WTC11 (cell line): Measurements from ENCODE around the gene WNT8B.

Experiments used
- CBFB ChIP-seq: sonication (generic); formaldehyde crosslinking; IDR thresholded peaks from 2 replicates; pipeline ENCODE4 v1.8.1; 2022; ENCODE audit warnings: mild to moderate bottlenecking, low read depth, missing genetic modification reagents
- NR2C2 ChIP-seq: sonication (generic); formaldehyde crosslinking; IDR thresholded peaks from 2 replicates; pipeline ENCODE4 v1.8.0; 2022; ENCODE audit warnings: mild to moderate bottlenecking, missing genetic modification reagents
- ZNF317 ChIP-seq: sonication (generic); formaldehyde crosslinking; IDR thresholded peaks from 2 replicates; pipeline ENCODE4 v1.8.1; 2023; ENCODE audit warnings: low read depth, mild to moderate bottlenecking, moderate library complexity, missing genetic modification reagents, borderline replicate concordance
- TF ChIP-seq, protein P1 (sequence below): fragments of 200-600 bp; IDR thresholded peaks from 2 replicates; pipeline ENCODE4 v1.8.0; 2022; ENCODE audit warnings: antibody characterized with exemption
- TF ChIP-seq, protein P2 (sequence below): sonication (generic); formaldehyde crosslinking; conservative IDR thresholded peaks from 2 replicates; pipeline ENCODE4 v1.8.1; 2022; ENCODE audit warnings: mild to moderate bottlenecking, missing genetic modification reagents
- TF ChIP-seq, protein P3 (sequence below): sonication (generic); formaldehyde crosslinking; IDR thresholded peaks from 2 replicates; pipeline ENCODE4 v1.8.0; 2022; ENCODE audit warnings: mild to moderate bottlenecking, missing genetic modification reagents

DNA sequence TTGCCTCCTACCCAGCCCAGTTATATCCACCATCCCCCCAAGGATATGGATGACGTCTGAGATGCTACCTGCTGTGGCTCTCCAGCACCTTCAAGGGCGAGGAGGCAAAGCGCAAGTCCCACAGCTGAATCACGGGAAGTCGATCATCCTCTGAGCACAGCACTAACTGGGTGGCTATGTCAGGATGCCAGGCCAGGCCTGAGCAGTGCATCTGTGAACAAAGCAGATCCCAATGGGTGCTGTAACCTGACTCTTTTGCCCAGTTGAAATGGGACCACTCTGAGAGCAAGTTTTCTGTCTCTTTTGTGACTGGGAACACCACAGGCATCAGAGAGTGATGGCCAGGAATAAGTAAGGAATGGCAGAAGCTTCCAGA, 44.5 kb downstream of the WNT8B start:
- TF ChIP-seq, protein P1, sequence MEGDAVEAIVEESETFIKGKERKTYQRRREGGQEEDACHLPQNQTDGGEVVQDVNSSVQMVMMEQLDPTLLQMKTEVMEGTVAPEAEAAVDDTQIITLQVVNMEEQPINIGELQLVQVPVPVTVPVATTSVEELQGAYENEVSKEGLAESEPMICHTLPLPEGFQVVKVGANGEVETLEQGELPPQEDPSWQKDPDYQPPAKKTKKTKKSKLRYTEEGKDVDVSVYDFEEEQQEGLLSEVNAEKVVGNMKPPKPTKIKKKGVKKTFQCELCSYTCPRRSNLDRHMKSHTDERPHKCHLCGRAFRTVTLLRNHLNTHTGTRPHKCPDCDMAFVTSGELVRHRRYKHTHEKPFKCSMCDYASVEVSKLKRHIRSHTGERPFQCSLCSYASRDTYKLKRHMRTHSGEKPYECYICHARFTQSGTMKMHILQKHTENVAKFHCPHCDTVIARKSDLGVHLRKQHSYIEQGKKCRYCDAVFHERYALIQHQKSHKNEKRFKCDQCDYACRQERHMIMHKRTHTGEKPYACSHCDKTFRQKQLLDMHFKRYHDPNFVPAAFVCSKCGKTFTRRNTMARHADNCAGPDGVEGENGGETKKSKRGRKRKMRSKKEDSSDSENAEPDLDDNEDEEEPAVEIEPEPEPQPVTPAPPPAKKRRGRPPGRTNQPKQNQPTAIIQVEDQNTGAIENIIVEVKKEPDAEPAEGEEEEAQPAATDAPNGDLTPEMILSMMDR: no peak
- TF ChIP-seq ZNF317 (CRISPR knock-in tag): no peak
- no peak for TF ChIP-seq NR2C2
- TF ChIP-seq, protein P2, sequence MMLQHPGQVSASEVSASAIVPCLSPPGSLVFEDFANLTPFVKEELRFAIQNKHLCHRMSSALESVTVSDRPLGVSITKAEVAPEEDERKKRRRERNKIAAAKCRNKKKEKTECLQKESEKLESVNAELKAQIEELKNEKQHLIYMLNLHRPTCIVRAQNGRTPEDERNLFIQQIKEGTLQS (CRISPR knock-in tag): no peak
- no peak for TF ChIP-seq CBFB
- TF ChIP-seq, protein P3, sequence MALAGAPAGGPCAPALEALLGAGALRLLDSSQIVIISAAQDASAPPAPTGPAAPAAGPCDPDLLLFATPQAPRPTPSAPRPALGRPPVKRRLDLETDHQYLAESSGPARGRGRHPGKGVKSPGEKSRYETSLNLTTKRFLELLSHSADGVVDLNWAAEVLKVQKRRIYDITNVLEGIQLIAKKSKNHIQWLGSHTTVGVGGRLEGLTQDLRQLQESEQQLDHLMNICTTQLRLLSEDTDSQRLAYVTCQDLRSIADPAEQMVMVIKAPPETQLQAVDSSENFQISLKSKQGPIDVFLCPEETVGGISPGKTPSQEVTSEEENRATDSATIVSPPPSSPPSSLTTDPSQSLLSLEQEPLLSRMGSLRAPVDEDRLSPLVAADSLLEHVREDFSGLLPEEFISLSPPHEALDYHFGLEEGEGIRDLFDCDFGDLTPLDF (CRISPR knock-in tag): no peak
